Astrocyte of the spinal cord (primary cell): ENCODE results near the gene SKIDA1.

Experiments used
- DNase-seq: peaks from one replicate; pipeline ENCODE4 v3.0.0; 2011; ENCODE audit warnings: low read depth, low spot score
- H3K4me3 ChIP-seq: 2 replicates; pipeline ENCODE4 v1.5.1; 2011; ENCODE audit warnings: low read depth, mild to moderate bottlenecking, low read length, moderate library complexity
- in situ Hi-C: cut with HindIII; loops from 2 replicates; pipeline ENCODE4 v1.10.0; 2017; ENCODE audit warnings: low sequenced_read_pairs
- TF ChIP-seq, protein P1 (sequence below): IDR thresholded peaks from 2 replicates; pipeline ENCODE4 v1.5.1; 2012; ENCODE audit warnings: low read depth, mild to moderate bottlenecking, low read length, inconsistent platforms

The SKIDA1 gene

DNA sequence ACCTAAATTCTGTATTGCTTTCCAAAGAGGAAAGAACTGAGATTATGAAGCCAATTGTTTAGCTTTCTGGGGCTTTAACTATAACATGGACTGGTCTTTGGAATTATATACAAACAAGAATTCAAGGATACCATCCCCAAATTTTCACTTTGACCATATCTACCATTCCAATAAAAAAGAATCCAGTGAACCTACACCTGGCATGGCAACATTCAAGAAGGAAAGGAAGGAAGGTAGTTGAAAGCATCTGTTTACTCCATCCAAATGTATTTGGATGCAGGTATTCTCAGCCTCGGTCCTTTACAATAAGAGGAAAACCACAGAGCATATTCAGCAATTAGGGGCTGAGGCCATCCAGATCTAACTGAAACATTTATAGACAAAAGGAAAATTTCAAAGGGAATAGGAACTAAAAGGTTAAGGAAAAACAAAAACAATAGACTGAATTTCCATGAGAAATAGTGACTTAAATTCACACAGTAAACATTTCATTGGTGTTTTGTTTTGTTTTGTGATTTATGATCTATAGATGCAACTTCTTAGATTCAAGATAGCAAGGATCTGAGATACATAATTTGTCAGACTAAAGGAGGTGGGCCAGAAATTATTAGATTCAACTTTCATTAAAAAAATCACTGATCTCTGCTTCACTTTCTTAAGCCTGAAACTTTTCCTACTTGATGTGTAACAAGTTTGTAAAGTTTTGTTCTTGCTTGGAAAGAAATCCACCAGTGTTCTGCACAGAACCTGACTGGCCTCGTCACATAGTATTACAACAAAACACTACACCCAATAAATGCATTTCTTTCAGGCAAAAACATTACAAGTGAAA, 12.7 kb downstream of the SKIDA1 start:
- in situ Hi-C loops = no loop called here
- H3K4me3 ChIP-seq = no peak overlapping the region
- TF ChIP-seq, protein P1, sequence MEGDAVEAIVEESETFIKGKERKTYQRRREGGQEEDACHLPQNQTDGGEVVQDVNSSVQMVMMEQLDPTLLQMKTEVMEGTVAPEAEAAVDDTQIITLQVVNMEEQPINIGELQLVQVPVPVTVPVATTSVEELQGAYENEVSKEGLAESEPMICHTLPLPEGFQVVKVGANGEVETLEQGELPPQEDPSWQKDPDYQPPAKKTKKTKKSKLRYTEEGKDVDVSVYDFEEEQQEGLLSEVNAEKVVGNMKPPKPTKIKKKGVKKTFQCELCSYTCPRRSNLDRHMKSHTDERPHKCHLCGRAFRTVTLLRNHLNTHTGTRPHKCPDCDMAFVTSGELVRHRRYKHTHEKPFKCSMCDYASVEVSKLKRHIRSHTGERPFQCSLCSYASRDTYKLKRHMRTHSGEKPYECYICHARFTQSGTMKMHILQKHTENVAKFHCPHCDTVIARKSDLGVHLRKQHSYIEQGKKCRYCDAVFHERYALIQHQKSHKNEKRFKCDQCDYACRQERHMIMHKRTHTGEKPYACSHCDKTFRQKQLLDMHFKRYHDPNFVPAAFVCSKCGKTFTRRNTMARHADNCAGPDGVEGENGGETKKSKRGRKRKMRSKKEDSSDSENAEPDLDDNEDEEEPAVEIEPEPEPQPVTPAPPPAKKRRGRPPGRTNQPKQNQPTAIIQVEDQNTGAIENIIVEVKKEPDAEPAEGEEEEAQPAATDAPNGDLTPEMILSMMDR = no peak
- DNase-seq = peak; percentile 39

DNA sequence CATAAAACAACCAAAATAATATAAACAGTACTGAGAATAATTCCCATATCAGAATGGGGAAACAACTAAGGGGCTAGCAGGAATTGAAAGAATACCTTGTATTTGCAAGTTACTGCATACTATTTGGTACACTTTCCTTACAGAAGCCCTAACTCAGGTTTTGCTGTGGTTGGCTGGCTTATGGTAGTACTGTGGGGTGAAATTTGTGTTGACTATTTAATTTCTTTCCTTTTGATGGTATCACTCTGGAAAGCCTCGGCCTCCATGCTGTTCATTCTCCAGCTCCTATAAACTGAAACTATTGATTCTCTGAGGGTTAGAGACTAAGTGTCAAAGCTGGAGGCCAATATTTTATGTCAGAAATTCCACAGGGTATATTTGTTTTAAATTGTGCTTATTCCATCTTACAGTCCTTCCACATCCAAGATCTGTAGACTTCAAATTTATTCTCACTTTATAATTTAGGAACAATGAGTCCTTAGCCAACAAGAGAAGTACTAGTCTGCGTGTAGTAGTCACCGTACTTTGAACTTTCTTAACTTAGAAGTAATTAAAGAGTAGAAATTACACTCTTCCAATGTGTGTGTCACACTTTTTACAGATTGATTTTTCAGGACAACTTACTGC, 13.4 kb downstream of the SKIDA1 start:
- H3K4me3 ChIP-seq = no peak overlapping the region
- TF ChIP-seq, protein P1 = no peak
- in situ Hi-C loops = no loop called here
- peak; percentile 56 for DNase-seq

DNA sequence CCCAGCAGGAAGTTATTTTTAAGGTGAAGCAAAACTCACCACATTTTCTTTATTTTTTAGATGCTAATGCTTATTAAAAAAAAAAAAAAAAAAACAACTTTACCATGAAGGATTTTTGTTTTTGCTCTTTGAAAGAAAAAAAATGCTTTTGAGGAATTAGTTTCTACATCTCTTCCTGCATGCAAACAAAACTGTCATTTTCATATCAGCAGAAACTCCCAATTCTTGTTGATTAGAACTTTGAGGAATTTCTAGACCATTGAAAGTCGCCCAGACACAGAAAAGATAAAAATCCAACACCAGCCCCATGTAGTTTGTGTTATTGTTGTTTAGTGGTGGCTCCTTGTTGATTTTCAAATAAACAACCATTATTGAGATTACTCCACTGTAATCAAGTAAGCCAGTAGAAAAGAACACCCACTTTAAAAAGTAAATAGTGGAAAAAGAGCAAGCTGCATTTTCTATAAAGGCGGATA, 14.3 kb downstream of the SKIDA1 start:
- TF ChIP-seq, protein P1 = no peak
- no peak overlapping the region for H3K4me3 ChIP-seq
- peak; percentile 15 for DNase-seq
- in situ Hi-C loops = no loop called here

DNA sequence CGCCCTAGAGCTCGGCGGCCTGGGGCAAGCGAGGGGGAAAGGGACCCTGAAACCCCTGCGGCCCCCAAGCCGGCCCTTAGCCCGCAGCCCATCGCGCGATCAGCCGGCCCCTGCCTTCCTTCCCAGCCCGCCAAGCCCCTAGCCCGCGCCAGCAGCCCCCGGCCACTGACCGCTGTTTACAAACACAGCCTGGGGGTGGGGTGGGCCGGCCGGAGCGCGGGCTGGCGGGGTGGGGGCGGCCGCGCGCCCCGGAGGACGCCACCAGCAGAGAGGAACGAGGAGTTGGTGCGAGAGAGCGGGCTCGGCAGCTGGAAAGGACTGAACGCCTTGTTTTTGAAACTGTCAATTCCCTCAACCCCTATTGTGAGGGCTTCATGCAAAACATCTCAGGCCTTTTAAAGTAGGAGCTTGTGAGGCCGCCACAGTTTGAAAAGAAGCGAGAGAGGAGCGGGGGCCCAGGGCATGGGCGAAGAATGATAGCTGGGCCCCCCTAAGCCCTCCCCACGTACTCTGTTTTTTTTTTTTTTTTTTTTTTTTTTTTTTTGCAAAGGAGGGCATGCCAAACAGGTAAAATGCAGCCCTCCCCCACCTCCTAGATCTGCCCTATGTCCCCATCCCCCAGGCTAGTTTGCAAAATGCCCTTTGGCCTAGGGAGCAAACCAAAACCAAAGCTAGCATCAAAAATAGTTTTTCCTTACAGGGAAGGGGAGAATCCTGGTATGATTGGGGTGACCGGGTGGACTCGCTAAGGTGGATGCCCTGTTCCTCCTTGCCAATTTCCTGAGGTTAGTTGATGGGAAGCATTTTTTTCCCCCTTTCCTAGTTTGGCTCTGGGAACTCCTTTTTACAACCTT, 15.0 kb downstream of the SKIDA1 start:
- TF ChIP-seq, protein P1 = no peak
- in situ Hi-C loops = no loop called here
- peak overlapping the region; percentile 20 for H3K4me3 ChIP-seq

DNA sequence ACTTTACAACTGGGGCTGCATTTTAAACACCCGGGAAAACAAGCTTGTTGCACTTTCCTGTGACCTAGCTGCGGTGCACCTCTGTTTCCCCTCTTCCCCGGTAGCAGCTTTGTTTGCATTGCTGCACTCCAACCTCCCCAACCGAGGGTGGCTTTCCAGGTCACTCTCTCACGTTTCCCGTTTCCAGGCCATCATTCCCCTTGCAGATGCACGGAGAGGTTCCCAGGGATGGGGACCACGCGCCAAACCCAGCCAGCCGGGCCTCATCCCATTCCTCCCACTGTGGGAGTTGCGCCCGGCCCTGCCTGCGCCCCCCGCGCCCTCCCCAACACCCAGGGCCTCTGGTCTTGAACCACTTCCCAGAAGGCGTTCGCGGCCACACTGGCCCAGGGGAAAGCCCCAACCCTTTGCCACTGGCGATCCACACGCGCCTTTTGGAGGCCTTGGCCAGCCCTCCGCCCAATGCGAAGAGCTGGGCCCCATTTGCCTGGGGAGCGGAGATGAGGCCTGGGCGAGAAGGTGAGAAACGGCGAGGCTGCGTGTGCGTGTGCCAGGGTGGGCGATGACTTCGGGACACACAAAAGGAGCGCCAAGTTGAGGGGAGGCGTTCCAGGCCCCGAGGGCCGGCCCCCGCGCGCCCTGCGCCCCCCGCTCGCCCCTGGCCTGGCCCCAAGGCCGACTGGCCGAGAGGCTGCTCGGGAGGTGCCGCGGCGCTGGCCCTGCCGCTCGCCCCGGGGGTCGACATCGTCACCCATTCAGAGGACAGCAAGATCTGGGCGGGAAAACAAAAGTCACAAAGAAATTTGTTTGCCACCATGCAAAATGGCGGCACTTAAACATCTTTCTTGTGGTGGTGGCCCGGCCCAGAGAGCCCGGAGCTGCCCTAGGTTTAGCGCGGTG, 15.9 kb downstream of the SKIDA1 start:
- TF ChIP-seq, protein P1 = no peak
- in situ Hi-C loops = no loop called here
- DNase-seq = peak; percentile 13
- H3K4me3 ChIP-seq = peak overlapping the region; percentile 20

More for the DNA sequence above, 15.0 kb downstream of the SKIDA1 start:
- peak; percentile 43 for DNase-seq
